Effector memory CD4-positive, alpha-beta T cell (primary cell): ENCODE data around the gene TOPAZ1.

Source experiments
- DNase-seq, 3 donors: peaks; one replicate each; pipeline ENCODE4 v3.0.0-alpha.2; 2020
- H3K27ac ChIP-seq: 2 replicates; pipeline ENCODE4 v1.7.0; 2013; ENCODE audit warnings: mild to moderate bottlenecking, low read length, moderate library complexity; ENCODE audit not compliant: insufficient read depth, poor library complexity, severe bottlenecking
- H3K27me3 ChIP-seq: replicated peaks from 2 replicates; pipeline ENCODE4 v1.7.0; 2013; ENCODE audit warnings: mild to moderate bottlenecking, low read length; ENCODE audit not compliant: insufficient read depth, control insufficient read depth, poor library complexity, severe bottlenecking
- H3K36me3 ChIP-seq: 2 replicates; pipeline ENCODE4 v1.7.0; 2013; ENCODE audit warnings: mild to moderate bottlenecking, low read length, moderate library complexity; ENCODE audit not compliant: control insufficient read depth, insufficient read depth
- H3K4me1 ChIP-seq: 2 replicates; pipeline ENCODE4 v1.7.0; 2013; ENCODE audit warnings: low read length, mild to moderate bottlenecking; ENCODE audit not compliant: control insufficient read depth, insufficient read depth, poor library complexity, severe bottlenecking
- H3K4me3 ChIP-seq: 2 replicates; pipeline ENCODE4 v1.7.0; 2013; ENCODE audit warnings: low read length, low read depth, mild to moderate bottlenecking; ENCODE audit not compliant: insufficient read depth, poor library complexity, severe bottlenecking
- H3K9me3 ChIP-seq: 2 replicates; pipeline ENCODE4 v1.7.0; 2013; ENCODE audit warnings: mild to moderate bottlenecking, low read length, moderate library complexity; ENCODE audit not compliant: control insufficient read depth

TOPAZ1 gene

DNA sequence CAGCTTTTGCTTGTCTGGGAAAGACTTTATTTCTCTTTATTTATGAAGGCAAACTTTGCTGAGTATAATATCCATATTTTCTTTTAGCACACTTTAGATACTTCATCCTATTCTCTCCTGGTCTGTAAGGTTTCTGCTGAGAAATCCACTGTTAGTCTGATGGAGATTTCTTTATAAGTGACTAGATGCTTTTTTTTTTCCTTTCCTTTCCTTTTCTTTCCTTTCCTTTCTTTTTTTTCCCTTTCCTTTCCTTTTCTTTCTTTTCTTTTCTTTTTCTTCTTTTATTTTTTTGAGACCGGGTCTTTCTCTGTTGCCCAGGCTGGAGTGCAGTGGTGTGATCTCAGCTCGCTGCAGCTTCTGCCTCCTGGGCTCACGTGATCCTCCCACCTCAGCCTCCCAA lies 38.4 kb downstream of the TOPAZ1 start:
- H3K27ac ChIP-seq, result no peak overlapping the region
- no peaks in the 10 kb centered on the region for H3K36me3 ChIP-seq
- no peaks in the 10 kb centered on the region for H3K9me3 ChIP-seq
- no peaks in the 10 kb centered on the region for H3K4me1 ChIP-seq
- H3K4me3 ChIP-seq, result no peak overlapping the region
- DNase-seq, result no peak
- no peaks in the 10 kb centered on the region for H3K27me3 ChIP-seq

GRCh38 chr3:44280631-44281030 lies 38.9 kb downstream of the TOPAZ1 start:
- no peaks in the 10 kb centered on the region for H3K36me3 ChIP-seq
- H3K27me3 ChIP-seq, result no peaks in the 10 kb centered on the region
- H3K27ac ChIP-seq, result no peak overlapping the region
- H3K4me1 ChIP-seq, result no peaks in the 10 kb centered on the region
- no peaks in the 10 kb centered on the region for H3K9me3 ChIP-seq
- no peak for DNase-seq
- no peak overlapping the region for H3K4me3 ChIP-seq

DNA sequence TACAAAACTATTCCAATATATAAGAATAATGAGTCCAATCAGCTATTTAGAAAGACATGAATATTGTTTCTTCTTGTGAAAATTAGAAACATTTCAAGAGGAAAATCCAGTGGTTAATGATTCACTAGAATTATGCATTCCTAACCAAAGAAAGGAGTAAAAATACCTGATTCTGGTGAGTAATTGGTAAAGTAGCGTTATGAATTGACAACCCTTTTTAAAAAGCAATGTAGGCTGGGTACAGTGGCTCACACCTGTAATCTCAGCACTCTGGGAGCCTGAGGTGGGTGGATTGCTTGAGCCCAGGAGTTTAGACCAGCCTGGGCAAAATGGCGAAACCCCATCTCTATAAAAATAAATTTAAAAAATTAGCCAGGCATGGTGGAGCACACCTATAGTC lies 43.3 kb downstream of the TOPAZ1 start:
- Histone ChIP-seq H3K9me3 (no peaks in the 10 kb centered on the region), H3K36me3 (no peaks in the 10 kb centered on the region), H3K27ac (no peak overlapping the region), H3K27me3 (no peaks in the 10 kb centered on the region), H3K4me3 (no peak overlapping the region), H3K4me1 (no peaks in the 10 kb centered on the region)
- DNase-seq, result no peak

DNA sequence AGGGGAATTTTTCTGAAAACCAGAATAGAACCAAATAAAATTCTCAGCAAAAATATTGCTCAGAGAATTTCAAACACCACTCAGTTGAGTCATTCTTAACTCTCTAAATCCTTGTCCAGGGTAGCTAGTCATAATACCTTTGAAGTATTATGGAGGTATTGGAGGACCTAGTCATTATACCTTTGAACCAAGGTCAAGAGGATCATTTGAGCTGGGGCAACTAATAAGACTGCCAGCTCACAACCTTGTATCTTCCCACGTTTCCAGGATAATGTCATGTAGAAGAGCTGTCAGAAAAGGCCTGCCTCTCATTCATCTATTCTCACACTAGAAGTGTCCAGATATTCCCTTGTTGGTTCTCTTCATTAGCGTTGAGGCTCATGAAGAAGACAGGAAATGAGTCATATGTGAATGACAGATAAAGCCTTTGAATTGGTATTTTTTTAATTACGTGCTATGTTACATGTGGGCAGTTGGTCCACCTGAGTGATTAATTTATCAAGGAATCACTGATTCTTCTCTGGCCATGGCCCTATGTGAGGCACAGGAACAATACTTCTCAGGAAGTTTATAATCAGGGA lies 48.3 kb downstream of the TOPAZ1 start:
- no peaks in the 10 kb centered on the region for H3K27me3 ChIP-seq
- H3K4me1 ChIP-seq, result no peaks in the 10 kb centered on the region
- H3K4me3 ChIP-seq, result no peak overlapping the region
- no peak for DNase-seq
- no peak overlapping the region for H3K27ac ChIP-seq
- H3K36me3 ChIP-seq, result no peaks in the 10 kb centered on the region
- H3K9me3 ChIP-seq, result no peaks in the 10 kb centered on the region

- DNase-seq, result no peak
- Histone ChIP-seq H3K27me3 (no peaks in the 10 kb centered on the region), H3K4me3 (no peak overlapping the region), H3K27ac (no peak overlapping the region), H3K36me3 (no peaks in the 10 kb centered on the region), H3K4me1 (no peaks in the 10 kb centered on the region), H3K9me3 (no peaks in the 10 kb centered on the region)
Measured at GRCh38 chr3:44292276-44292675, 50.6 kb downstream of the TOPAZ1 start.

GRCh38 chr3:44292947-44293346 lies 51.3 kb downstream of the TOPAZ1 start:
- H3K27me3 ChIP-seq, result no peaks in the 10 kb centered on the region
- no peaks in the 10 kb centered on the region for H3K4me1 ChIP-seq
- H3K9me3 ChIP-seq, result no peaks in the 10 kb centered on the region
- no peaks in the 10 kb centered on the region for H3K36me3 ChIP-seq
- H3K4me3 ChIP-seq, result no peak overlapping the region
- DNase-seq, result no peak
- H3K27ac ChIP-seq, result no peak overlapping the region

DNA sequence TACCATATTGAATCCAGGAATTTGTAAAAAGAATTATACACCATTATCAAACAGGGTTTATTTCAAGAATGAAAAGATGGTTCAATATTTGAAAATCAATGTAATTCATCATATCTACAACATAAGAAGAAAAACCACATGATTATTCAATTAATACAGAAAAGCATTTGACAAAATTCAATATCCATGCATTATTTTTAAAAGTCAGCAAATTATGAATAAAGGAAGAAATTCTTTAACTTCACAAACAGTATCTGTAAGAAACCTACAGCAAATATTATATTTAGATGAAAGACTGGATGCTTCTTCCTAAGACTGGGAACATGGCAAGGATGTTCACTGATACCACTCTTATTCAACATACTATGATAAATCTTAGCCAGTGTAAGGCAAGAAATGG lies 55.6 kb downstream of the TOPAZ1 start:
- Histone ChIP-seq H3K36me3 (no peaks in the 10 kb centered on the region), H3K9me3 (no peaks in the 10 kb centered on the region), H3K27ac (no peak overlapping the region), H3K4me1 (no peaks in the 10 kb centered on the region), H3K4me3 (no peak overlapping the region), H3K27me3 (no peaks in the 10 kb centered on the region)
- no peak for DNase-seq

DNA sequence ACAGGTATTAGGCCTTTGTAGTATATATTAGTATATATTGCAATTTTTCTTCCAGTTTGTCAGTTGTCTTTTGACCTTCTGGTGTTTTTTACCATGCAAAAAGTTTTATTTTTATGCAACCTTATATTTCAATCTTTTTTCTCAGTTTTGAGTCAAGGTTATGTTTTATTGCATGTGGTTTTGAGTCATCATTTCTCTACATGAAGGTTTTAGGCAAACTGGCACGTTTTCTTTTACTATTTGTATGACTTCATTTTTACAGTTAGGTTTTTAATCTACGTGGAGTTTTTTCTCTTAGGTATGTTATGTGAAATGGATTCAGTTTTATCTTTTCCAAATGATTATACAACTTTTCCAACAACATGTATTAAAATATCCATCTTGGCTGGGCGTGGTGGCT lies 60.1 kb downstream of the TOPAZ1 start:
- H3K9me3 ChIP-seq, result no peaks in the 10 kb centered on the region
- no peak overlapping the region for H3K4me3 ChIP-seq
- no peaks in the 10 kb centered on the region for H3K36me3 ChIP-seq
- H3K27ac ChIP-seq, result no peak overlapping the region
- no peaks in the 10 kb centered on the region for H3K27me3 ChIP-seq
- H3K4me1 ChIP-seq, result no peaks in the 10 kb centered on the region
- no peak for DNase-seq

- no peak overlapping the region for H3K27ac ChIP-seq
- H3K9me3 ChIP-seq, result no peaks in the 10 kb centered on the region
- no peaks in the 10 kb centered on the region for H3K27me3 ChIP-seq
- no peak overlapping the region for H3K4me3 ChIP-seq
- H3K4me1 ChIP-seq, result no peaks in the 10 kb centered on the region
- H3K36me3 ChIP-seq, result no peaks in the 10 kb centered on the region
- no peak for DNase-seq
Measured at GRCh38 chr3:44309500-44309899, 67.8 kb downstream of the TOPAZ1 start.

- no peaks in the 10 kb centered on the region for H3K4me1 ChIP-seq
- peaks cover 6% of the 10 kb centered on the region for H3K27me3 ChIP-seq
- DNase-seq, result no peak
- no peaks in the 10 kb centered on the region for H3K9me3 ChIP-seq
- no peaks in the 10 kb centered on the region for H3K36me3 ChIP-seq
- no peak overlapping the region for H3K27ac ChIP-seq
- no peak overlapping the region for H3K4me3 ChIP-seq
Measured at GRCh38 chr3:44318891-44319311, 77.2 kb downstream of the TOPAZ1 start.

DNA sequence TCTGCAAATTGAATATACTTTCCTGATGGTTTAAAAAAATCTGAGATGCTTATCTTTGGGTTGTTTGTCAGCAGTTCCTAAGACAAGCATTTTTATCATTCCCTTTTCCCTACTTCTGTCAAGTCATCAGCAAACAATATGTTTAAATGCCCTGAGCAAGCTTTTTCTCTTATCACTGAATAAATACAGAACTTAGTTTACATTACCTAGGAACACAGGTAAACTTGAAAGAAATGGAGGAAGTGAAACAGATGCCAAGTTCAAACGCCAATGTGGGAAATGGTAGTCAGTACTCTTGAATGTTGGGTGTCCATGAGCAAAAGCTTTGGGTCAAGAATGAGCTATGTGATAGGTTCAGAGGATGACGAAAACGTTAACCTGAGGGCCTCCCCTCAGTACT lies 79.6 kb downstream of the TOPAZ1 start:
- no peak for DNase-seq
- Histone ChIP-seq H3K27ac (no peak overlapping the region), H3K36me3 (no peaks in the 10 kb centered on the region), H3K4me3 (no peak overlapping the region), H3K4me1 (no peaks in the 10 kb centered on the region), H3K9me3 (no peaks in the 10 kb centered on the region), H3K27me3 (peaks cover 6% of the 10 kb centered on the region)
